ENCODE results near the gene PRKCA. TPM values are rescaled to one million over a fixed set of nuclear protein-coding genes. Genes with fewer than 3 reads are reported as not detected.

Gene PRKCA
- total and polyA plus RNA-seq, 4 donors: 3.0 to 14.1 (median 5.4) TPM

GRCh38 chr17:66831383-66832210, 529.2 kb downstream of the PRKCA start (continued):
- TF ChIP-seq, protein P1, sequence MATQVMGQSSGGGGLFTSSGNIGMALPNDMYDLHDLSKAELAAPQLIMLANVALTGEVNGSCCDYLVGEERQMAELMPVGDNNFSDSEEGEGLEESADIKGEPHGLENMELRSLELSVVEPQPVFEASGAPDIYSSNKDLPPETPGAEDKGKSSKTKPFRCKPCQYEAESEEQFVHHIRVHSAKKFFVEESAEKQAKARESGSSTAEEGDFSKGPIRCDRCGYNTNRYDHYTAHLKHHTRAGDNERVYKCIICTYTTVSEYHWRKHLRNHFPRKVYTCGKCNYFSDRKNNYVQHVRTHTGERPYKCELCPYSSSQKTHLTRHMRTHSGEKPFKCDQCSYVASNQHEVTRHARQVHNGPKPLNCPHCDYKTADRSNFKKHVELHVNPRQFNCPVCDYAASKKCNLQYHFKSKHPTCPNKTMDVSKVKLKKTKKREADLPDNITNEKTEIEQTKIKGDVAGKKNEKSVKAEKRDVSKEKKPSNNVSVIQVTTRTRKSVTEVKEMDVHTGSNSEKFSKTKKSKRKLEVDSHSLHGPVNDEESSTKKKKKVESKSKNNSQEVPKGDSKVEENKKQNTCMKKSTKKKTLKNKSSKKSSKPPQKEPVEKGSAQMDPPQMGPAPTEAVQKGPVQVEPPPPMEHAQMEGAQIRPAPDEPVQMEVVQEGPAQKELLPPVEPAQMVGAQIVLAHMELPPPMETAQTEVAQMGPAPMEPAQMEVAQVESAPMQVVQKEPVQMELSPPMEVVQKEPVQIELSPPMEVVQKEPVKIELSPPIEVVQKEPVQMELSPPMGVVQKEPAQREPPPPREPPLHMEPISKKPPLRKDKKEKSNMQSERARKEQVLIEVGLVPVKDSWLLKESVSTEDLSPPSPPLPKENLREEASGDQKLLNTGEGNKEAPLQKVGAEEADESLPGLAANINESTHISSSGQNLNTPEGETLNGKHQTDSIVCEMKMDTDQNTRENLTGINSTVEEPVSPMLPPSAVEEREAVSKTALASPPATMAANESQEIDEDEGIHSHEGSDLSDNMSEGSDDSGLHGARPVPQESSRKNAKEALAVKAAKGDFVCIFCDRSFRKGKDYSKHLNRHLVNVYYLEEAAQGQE (IDR thresholded peaks at IDR 0.05): no peak
- TF ChIP-seq CTCF (IDR thresholded peaks at IDR 0.05; ENCODE audit: low read depth, low read length, missing input control): no peak
- no peak for TF ChIP-seq FOXA2 (IDR thresholded peaks at IDR 0.05)

GRCh38 chr17:66833201-66833600, 530.8 kb downstream of the PRKCA start:
- no peak for DNase-seq (ENCODE audit: low spot score)
- Histone ChIP-seq H3K9ac (ENCODE audit: low read depth in 1 of 2, low read length in 2 of 2) (no peak overlapping the region), H3K4me1 (ENCODE audit: control insufficient read depth in 4 of 4, insufficient read depth in 4 of 4, low read length in 3 of 4) (no peaks in the 10 kb centered on the region), H3K9me3 (ENCODE audit: control insufficient read depth in 4 of 4, low read length in 3 of 4) (no peaks in the 10 kb centered on the region), H3K27me3 (ENCODE audit: control insufficient read depth in 4 of 4, insufficient read depth in 4 of 4, low read length in 3 of 4) (peaks cover 0 to 10% (median 6%) of the 10 kb centered on the region in 4 donors), H3K36me3 (ENCODE audit: control insufficient read depth in 4 of 4, insufficient read depth in 3 of 4, low read depth in 1 of 4, low read length in 3 of 4) (no peaks in the 10 kb centered on the region), H3K4me3 (ENCODE audit: low read depth in 1 of 3, low read length in 3 of 3) (no peak overlapping the region), H3K27ac (ENCODE audit: low read depth in 1 of 2, low read length in 2 of 2) (no peak overlapping the region)
- WGBS: 85% methylated on average over 4 of the region's 4 CpGs
- TF ChIP-seq FOXA2 (IDR thresholded peaks at IDR 0.05) (no peak), JUND (IDR thresholded peaks at IDR 0.05) (no peak), RXRA (IDR thresholded peaks at IDR 0.05) (no peak), GABPA (IDR thresholded peaks at IDR 0.05 in 1 of 2, conservative IDR thresholded peaks at IDR 0.05 in 1 of 2) (no peak), ATF3 (IDR thresholded peaks at IDR 0.05) (no peak), YY1 (IDR thresholded peaks at IDR 0.05) (no peak), MAX (IDR thresholded peaks at IDR 0.05) (no peak), ZBTB33 (IDR thresholded peaks at IDR 0.05) (no peak), HNF4G (IDR thresholded peaks at IDR 0.05) (no peak), CTCF (IDR thresholded peaks at IDR 0.05; ENCODE audit: low read depth, low read length, missing input control) (no peak), HNF4A (conservative IDR thresholded peaks at IDR 0.05) (no peak), TAF1 (conservative IDR thresholded peaks at IDR 0.05) (no peak), SP1 (IDR thresholded peaks at IDR 0.05) (no peak)
- TF ChIP-seq, protein P1 (IDR thresholded peaks at IDR 0.05): no peak

All from liver (tissue), 9 donors.